ENCODE measurements around the gene ANAPC13. TPM values are rescaled to one million over a fixed set of nuclear protein-coding genes. Genes with fewer than 3 reads are reported as not detected.

ANAPC13 gene
- total RNA-seq, 5 donors from 2014 or later (not counting 1 experiment from before 2014, with no cell fraction given): 20.7 to 31.8 (median 22.6) TPM

DNA sequence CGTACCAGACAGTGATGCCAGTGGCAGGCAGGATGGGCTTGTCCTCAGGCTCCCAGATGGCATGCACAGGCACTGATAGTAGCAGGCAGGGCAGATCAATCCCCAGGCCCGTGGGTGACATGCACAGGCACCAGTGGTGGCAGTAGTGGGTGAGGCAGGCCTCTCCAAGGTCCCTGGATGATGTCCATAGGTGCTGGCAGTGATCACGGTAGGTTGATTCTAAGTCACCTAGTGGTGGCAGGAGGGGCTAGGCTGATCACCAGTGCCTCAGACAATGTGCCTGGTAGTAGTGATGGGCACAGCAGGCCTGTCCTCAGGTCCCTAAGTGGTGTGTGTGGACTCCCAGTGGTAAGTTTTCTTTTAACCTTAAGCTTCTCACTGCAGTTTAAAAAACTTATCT, 19.7 kb upstream of the ANAPC13 start:
- H3K27ac Mint-ChIP-seq: no peak overlapping the region
- no peaks in the 10 kb centered on the region for H3K4me1 ChIP-seq (ENCODE audit: control insufficient read depth in 1 of 2, extremely low read depth in 1 of 2, insufficient read depth in 2 of 2, low read length in 2 of 2)
- no peaks in the 10 kb centered on the region for H3K27me3 ChIP-seq (replicated peaks in 1 of 2; ENCODE audit: control insufficient read depth in 2 of 2, extremely low read depth in 1 of 2, insufficient read depth in 2 of 2, low read length in 1 of 2)
- WGBS (ENCODE audit: insufficient coverage): 69% methylated on average over 2 of the region's 3 CpGs
- H3K27ac ChIP-seq (ENCODE audit: low read length): no peak overlapping the region
- ChIA-PET CTCF (interaction anchor here in 1 of 2 donors (0.7 kb wide), 1 partner anchor 14 kb away, joined by 3 read pairs; no protein-coding TSS in a partner anchor), POLR2A (interaction anchor here in 1 of 2 donors (0.6 kb wide), 1 partner anchor 10 kb away, joined by 3 read pairs; no protein-coding TSS in a partner anchor)
- no peak overlapping the region for H3K4me3 Mint-ChIP-seq
- H3K9me3 ChIP-seq: peaks cover 4% of the 10 kb centered on the region
- peaks cover 82% of the 10 kb centered on the region for H3K36me3 Mint-ChIP-seq
- no peaks in the 10 kb centered on the region for H3K27me3 Mint-ChIP-seq
- peaks cover 30 to 47% (median 38%) of the 10 kb centered on the region in 3 donors for H3K4me1 Mint-ChIP-seq
- DNase-seq (no peak), ATAC-seq (replicated peaks in 1 of 4) (no peak)
- peaks cover 4 to 40% (median 21%) of the 10 kb centered on the region in 3 donors for H3K9me3 Mint-ChIP-seq
- H3K36me3 ChIP-seq (ENCODE audit: control insufficient read depth in 2 of 2, extremely low read depth in 1 of 2, insufficient read depth in 1 of 2, low read length in 1 of 2): peaks cover 0 to 19% of the 10 kb centered on the region in 2 donors
- H3K4me3 ChIP-seq (ENCODE audit: control insufficient read depth in 1 of 2, extremely low read depth in 1 of 2, low read length in 1 of 2): no peak overlapping the region

GRCh38 chr3:134504132-134504531, 18.3 kb upstream of the ANAPC13 start:
- no peak overlapping the region for H3K27ac Mint-ChIP-seq
- peaks cover 77% of the 10 kb centered on the region for H3K36me3 Mint-ChIP-seq
- DNase-seq (no peak), ATAC-seq (replicated peaks in 1 of 4) (no peak)
- Histone ChIP-seq H3K27me3 (replicated peaks in 1 of 2; ENCODE audit: control insufficient read depth in 2 of 2, extremely low read depth in 1 of 2, insufficient read depth in 2 of 2, low read length in 1 of 2) (no peaks in the 10 kb centered on the region), H3K36me3 (ENCODE audit: control insufficient read depth in 2 of 2, extremely low read depth in 1 of 2, insufficient read depth in 1 of 2, low read length in 1 of 2) (peaks cover 0 to 13% of the 10 kb centered on the region in 2 donors), H3K9me3 (peaks cover 4% of the 10 kb centered on the region), H3K4me3 (ENCODE audit: control insufficient read depth in 1 of 2, extremely low read depth in 1 of 2, low read length in 1 of 2) (no peak overlapping the region), H3K27ac (ENCODE audit: low read length) (no peak overlapping the region), H3K4me1 (ENCODE audit: control insufficient read depth in 1 of 2, extremely low read depth in 1 of 2, insufficient read depth in 2 of 2, low read length in 2 of 2) (no peaks in the 10 kb centered on the region)
- no peaks in the 10 kb centered on the region for H3K27me3 Mint-ChIP-seq
- ChIA-PET POLR2A (no interaction called here), CTCF (interaction anchor here in 1 of 2 donors (0.6 kb wide), 1 partner anchor 72 kb away, joined by 3 read pairs; no protein-coding TSS in a partner anchor)
- H3K9me3 Mint-ChIP-seq: peaks cover 4 to 40% (median 21%) of the 10 kb centered on the region in 3 donors
- peaks cover 35 to 48% (median 45%) of the 10 kb centered on the region in 3 donors for H3K4me1 Mint-ChIP-seq
- H3K4me3 Mint-ChIP-seq: no peak overlapping the region
- WGBS (ENCODE audit: insufficient coverage): no CpG with 5 or more reads among the region's 3 CpGs

DNA sequence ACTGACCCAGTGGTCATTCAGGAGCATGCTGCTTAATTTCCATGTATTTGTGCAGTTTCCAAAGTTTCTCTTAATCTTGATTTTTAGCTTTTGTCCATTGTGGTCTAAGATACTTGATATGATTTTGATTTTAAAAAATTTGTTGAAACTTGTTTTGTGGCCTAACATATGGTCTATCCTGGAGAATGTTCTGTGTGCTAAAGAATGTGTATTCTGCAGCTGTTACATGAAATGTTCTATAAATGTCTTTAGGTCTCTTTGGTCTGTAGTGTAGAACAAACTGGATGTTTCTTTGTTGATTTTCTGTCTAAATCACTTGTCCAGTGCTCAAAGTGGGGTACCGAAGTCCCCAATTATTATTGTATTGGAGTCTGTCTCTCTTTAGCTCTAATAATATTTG, 17.5 kb upstream of the ANAPC13 start:
- no peak for DNase-seq
- Histone ChIP-seq H3K4me3 (ENCODE audit: control insufficient read depth in 1 of 2, extremely low read depth in 1 of 2, low read length in 1 of 2) (no peak overlapping the region), H3K27me3 (replicated peaks in 1 of 2; ENCODE audit: control insufficient read depth in 2 of 2, extremely low read depth in 1 of 2, insufficient read depth in 2 of 2, low read length in 1 of 2) (no peaks in the 10 kb centered on the region), H3K4me1 (ENCODE audit: control insufficient read depth in 1 of 2, extremely low read depth in 1 of 2, insufficient read depth in 2 of 2, low read length in 2 of 2) (no peaks in the 10 kb centered on the region), H3K27ac (ENCODE audit: low read length) (no peak overlapping the region), H3K36me3 (ENCODE audit: control insufficient read depth in 2 of 2, extremely low read depth in 1 of 2, insufficient read depth in 1 of 2, low read length in 1 of 2) (peaks cover 0 to 12% of the 10 kb centered on the region in 2 donors), H3K9me3 (peaks cover 4% of the 10 kb centered on the region)
- peaks cover 4 to 40% (median 21%) of the 10 kb centered on the region in 3 donors for H3K9me3 Mint-ChIP-seq
- ATAC-seq (replicated peaks in 1 of 4): no peak
- ChIA-PET POLR2A (no interaction called here), CTCF (no interaction called here)
- H3K4me3 Mint-ChIP-seq: no peak overlapping the region
- H3K27me3 Mint-ChIP-seq: no peaks in the 10 kb centered on the region
- no peak overlapping the region for H3K27ac Mint-ChIP-seq
- no CpG with 5 or more reads among the region's 1 CpG for WGBS (ENCODE audit: insufficient coverage)
- peaks cover 44 to 50% (median 49%) of the 10 kb centered on the region in 3 donors for H3K4me1 Mint-ChIP-seq
- H3K36me3 Mint-ChIP-seq: peaks cover 78% of the 10 kb centered on the region

- POLR2A ChIA-PET: no interaction called here
- H3K27ac Mint-ChIP-seq: no peak overlapping the region
Observed at GRCh38 chr3:134496471-134497071, 10.8 kb upstream of the ANAPC13 start.

GRCh38 chr3:134495980-134496379, 10.2 kb upstream of the ANAPC13 start:
- CTCF ChIA-PET: interaction anchor here in 1 of 2 donors (0.6 to 1.5 kb wide), 2 partner anchors 187 to 195 kb away, joined by 3 read pairs; no protein-coding TSS in a partner anchor
- POLR2A ChIA-PET: no interaction called here
- no peak overlapping the region for H3K27ac Mint-ChIP-seq

More at GRCh38 chr3:134496471-134497071, 10.8 kb upstream of the ANAPC13 start:
- no peak overlapping the region for H3K4me3 Mint-ChIP-seq
- ATAC-seq (replicated peaks in 1 of 4) (no peak), DNase-seq (no peak)
- H3K27me3 Mint-ChIP-seq: no peaks in the 10 kb centered on the region
- Histone ChIP-seq H3K27ac (ENCODE audit: low read length) (no peak overlapping the region), H3K4me1 (ENCODE audit: control insufficient read depth in 1 of 2, extremely low read depth in 1 of 2, insufficient read depth in 2 of 2, low read length in 2 of 2) (peaks cover 0 to 2% of the 10 kb centered on the region in 2 experiments), H3K36me3 (ENCODE audit: control insufficient read depth in 2 of 2, extremely low read depth in 1 of 2, insufficient read depth in 1 of 2, low read length in 1 of 2) (peaks cover 0 to 8% of the 10 kb centered on the region in 2 donors), H3K4me3 (ENCODE audit: control insufficient read depth in 1 of 2, extremely low read depth in 1 of 2, low read length in 1 of 2) (no peak overlapping the region), H3K9me3 (no peaks in the 10 kb centered on the region), H3K27me3 (replicated peaks in 1 of 2; ENCODE audit: control insufficient read depth in 2 of 2, extremely low read depth in 1 of 2, insufficient read depth in 2 of 2, low read length in 1 of 2) (no peaks in the 10 kb centered on the region)
- peaks cover 60 to 69% (median 68%) of the 10 kb centered on the region in 3 donors for H3K4me1 Mint-ChIP-seq
- 64% methylated on average over 1 of the region's 3 CpGs for WGBS (ENCODE audit: insufficient coverage)
- CTCF ChIA-PET: interaction anchor here in 1 of 2 donors (0.6 to 0.7 kb wide), 2 partner anchors 196 to 336 kb away, joined by 3 to 4 read pairs; no protein-coding TSS in a partner anchor
- peaks cover 58% of the 10 kb centered on the region for H3K36me3 Mint-ChIP-seq
- peaks cover 0 to 7% (median 0%) of the 10 kb centered on the region in 3 donors for H3K9me3 Mint-ChIP-seq

GRCh38 chr3:134494495-134494894, 8.7 kb upstream of the ANAPC13 start:
- no peaks in the 10 kb centered on the region for H3K27me3 ChIP-seq (replicated peaks in 1 of 2; ENCODE audit: control insufficient read depth in 2 of 2, extremely low read depth in 1 of 2, insufficient read depth in 2 of 2, low read length in 1 of 2)
- peaks cover 0 to 8% of the 10 kb centered on the region in 2 donors for H3K36me3 ChIP-seq (ENCODE audit: control insufficient read depth in 2 of 2, extremely low read depth in 1 of 2, insufficient read depth in 1 of 2, low read length in 1 of 2)
- no peak overlapping the region for H3K27ac ChIP-seq (ENCODE audit: low read length)
- ATAC-seq (replicated peaks in 1 of 4) (no peak), DNase-seq (no peak)
- H3K9me3 ChIP-seq: no peaks in the 10 kb centered on the region
- POLR2A ChIA-PET: no interaction called here
- Mint-ChIP-seq H3K36me3 (peaks cover 46% of the 10 kb centered on the region), H3K4me3 (no peak overlapping the region), H3K27ac (no peak overlapping the region), H3K4me1 (peaks cover 63 to 70% (median 67%) of the 10 kb centered on the region in 3 donors), H3K9me3 (peaks cover 0 to 3% (median 0%) of the 10 kb centered on the region in 3 donors), H3K27me3 (no peaks in the 10 kb centered on the region)
- peaks cover 0 to 2% of the 10 kb centered on the region in 2 experiments for H3K4me1 ChIP-seq (ENCODE audit: control insufficient read depth in 1 of 2, extremely low read depth in 1 of 2, insufficient read depth in 2 of 2, low read length in 2 of 2)
- 93% methylated on average over 3 of the region's 5 CpGs for WGBS (ENCODE audit: insufficient coverage)
- CTCF ChIA-PET: interaction anchor here in 1 of 2 donors (1.0 to 1.8 kb wide), 3 partner anchors 10 to 186 kb away, joined by 3 to 7 read pairs (median 3); no protein-coding TSS in a partner anchor
- no peak overlapping the region for H3K4me3 ChIP-seq (ENCODE audit: control insufficient read depth in 1 of 2, extremely low read depth in 1 of 2, low read length in 1 of 2)

More at GRCh38 chr3:134495980-134496379, 10.2 kb upstream of the ANAPC13 start:
- ATAC-seq (replicated peaks in 1 of 4) (no peak), DNase-seq (no peak)
- H3K4me3 ChIP-seq (ENCODE audit: control insufficient read depth in 1 of 2, extremely low read depth in 1 of 2, low read length in 1 of 2): no peak overlapping the region
- H3K4me1 ChIP-seq (ENCODE audit: control insufficient read depth in 1 of 2, extremely low read depth in 1 of 2, insufficient read depth in 2 of 2, low read length in 2 of 2): peaks cover 0 to 2% of the 10 kb centered on the region in 2 experiments
- no peaks in the 10 kb centered on the region for H3K9me3 ChIP-seq
- Mint-ChIP-seq H3K4me3 (no peak overlapping the region), H3K27me3 (no peaks in the 10 kb centered on the region), H3K4me1 (peaks cover 60 to 68% (median 66%) of the 10 kb centered on the region in 3 donors), H3K36me3 (peaks cover 52% of the 10 kb centered on the region), H3K9me3 (peaks cover 0 to 5% (median 0%) of the 10 kb centered on the region in 3 donors)
- peaks cover 0 to 8% of the 10 kb centered on the region in 2 donors for H3K36me3 ChIP-seq (ENCODE audit: control insufficient read depth in 2 of 2, extremely low read depth in 1 of 2, insufficient read depth in 1 of 2, low read length in 1 of 2)
- no peaks in the 10 kb centered on the region for H3K27me3 ChIP-seq (replicated peaks in 1 of 2; ENCODE audit: control insufficient read depth in 2 of 2, extremely low read depth in 1 of 2, insufficient read depth in 2 of 2, low read length in 1 of 2)
- no peak overlapping the region for H3K27ac ChIP-seq (ENCODE audit: low read length)

Measured in T-cell (primary cell).